ENCODE results near the gene NEURL3. TPM values are rescaled to one million over a fixed set of nuclear protein-coding genes. Genes with fewer than 3 reads are reported as not detected.

The NEURL3 gene
- total and polyA plus RNA-seq, 3 donors from 2014 or later: 0.78 to 1.7 (median 1.3) TPM

GRCh38 chr2:96521219-96521618 is 16.1 kb upstream of the NEURL3 start:
- no peak for DNase-seq
- no peaks in the 10 kb centered on the region for H3K4me1 ChIP-seq
- no peaks in the 10 kb centered on the region for H3K27me3 ChIP-seq
- no peak overlapping the region for H3K4me3 ChIP-seq
- TF ChIP-seq CTCF (IDR thresholded peaks at IDR 0.05) (no peak), POLR2A (IDR thresholded peaks at IDR 0.05) (no peak)
- 77 to 94% methylated on average over 2 of the region's 2 CpGs for WGBS, 2 donors
- H3K36me3 ChIP-seq (ENCODE audit: low read depth, missing control alignments): no peaks in the 10 kb centered on the region
- H3K27ac ChIP-seq: no peak overlapping the region
- H3K9me3 ChIP-seq: no peaks in the 10 kb centered on the region
- intact Hi-C loops (cut with DNase I; ENCODE audit: low total_unique reads): no loop called here

- TF ChIP-seq POLR2A (IDR thresholded peaks at IDR 0.05) (no peak), CTCF (IDR thresholded peaks at IDR 0.05) (no peak)
- Histone ChIP-seq H3K27me3 (no peaks in the 10 kb centered on the region), H3K9me3 (no peaks in the 10 kb centered on the region), H3K36me3 (ENCODE audit: low read depth, missing control alignments) (no peaks in the 10 kb centered on the region), H3K27ac (no peak overlapping the region), H3K4me1 (no peaks in the 10 kb centered on the region), H3K4me3 (no peak overlapping the region)
- intact Hi-C loops (cut with DNase I; ENCODE audit: low total_unique reads): no loop called here
- DNase-seq: no peak
- 79 to 80% methylated on average over 3 of the region's 3 CpGs for WGBS, 2 donors
These were observed 15.5 kb upstream of the NEURL3 start for GRCh38 chr2:96520697-96521096.

GRCh38 chr2:96520231-96520630 is 15.1 kb upstream of the NEURL3 start:
- WGBS, 2 donors: 91 to 92% methylated on average over 4 of the region's 4 CpGs

GRCh38 chr2:96517079-96517478 is 11.9 kb upstream of the NEURL3 start:
- TF ChIP-seq CTCF (IDR thresholded peaks at IDR 0.05) (no peak), POLR2A (IDR thresholded peaks at IDR 0.05) (no peak)
- H3K27me3 ChIP-seq: no peaks in the 10 kb centered on the region
- H3K4me3 ChIP-seq: no peak overlapping the region
- no peaks in the 10 kb centered on the region for H3K36me3 ChIP-seq (ENCODE audit: low read depth, missing control alignments)
- 88 to 89% methylated on average over 1 of the region's 1 CpG for WGBS, 2 donors
- no peak for DNase-seq
- no peaks in the 10 kb centered on the region for H3K9me3 ChIP-seq
- H3K27ac ChIP-seq: no peak overlapping the region
- no peaks in the 10 kb centered on the region for H3K4me1 ChIP-seq
- intact Hi-C loops (cut with DNase I; ENCODE audit: low total_unique reads): no loop called here

More at GRCh38 chr2:96520231-96520630, 15.1 kb upstream of the NEURL3 start:
- H3K27ac ChIP-seq: no peak overlapping the region
- H3K36me3 ChIP-seq (ENCODE audit: low read depth, missing control alignments): no peaks in the 10 kb centered on the region
- TF ChIP-seq CTCF (IDR thresholded peaks at IDR 0.05) (no peak), POLR2A (IDR thresholded peaks at IDR 0.05) (no peak)
- no peaks in the 10 kb centered on the region for H3K27me3 ChIP-seq
- H3K9me3 ChIP-seq: no peaks in the 10 kb centered on the region
- H3K4me3 ChIP-seq: no peak overlapping the region
- no peak for DNase-seq
- no peaks in the 10 kb centered on the region for H3K4me1 ChIP-seq
- intact Hi-C loops (cut with DNase I; ENCODE audit: low total_unique reads): no loop called here

- Histone ChIP-seq H3K36me3 (ENCODE audit: low read depth, missing control alignments) (no peaks in the 10 kb centered on the region), H3K27ac (no peak overlapping the region), H3K9me3 (no peaks in the 10 kb centered on the region), H3K27me3 (no peaks in the 10 kb centered on the region), H3K4me1 (no peaks in the 10 kb centered on the region), H3K4me3 (no peak overlapping the region)
- no peak for DNase-seq
- no peak for TF ChIP-seq POLR2A (IDR thresholded peaks at IDR 0.05)
- TF ChIP-seq CTCF (IDR thresholded peaks at IDR 0.05): no peak
- intact Hi-C loops (cut with DNase I; ENCODE audit: low total_unique reads): no loop called here
- 90 to 94% methylated on average over 6 of the region's 6 CpGs for WGBS, 2 donors
These were observed 9.4 kb upstream of the NEURL3 start for GRCh38 chr2:96514521-96514920.

Data from testis (tissue), 3 donors.